Limb (tissue), 2 donors: ENCODE results near the gene SEZ6L.

Source experiments
- DNase-seq, 2 donors: peaks; one replicate each; pipeline ENCODE4 v3.0.0-alpha.2; 2016; ENCODE audit errors: extremely low spot score in 2 of 2

Gene SEZ6L

GRCh38 chr22:26169315-26170111 lies at the start of gene SEZ6L:
Gene SEZ6L, plus strand, starts transcription at chr22:26169462. Its CDS starts 208 bp downstream, at chr22:26169670.
- DNase-seq: peak; percentile 13 to 68

GRCh38 chr22:26122920-26123468 lies 46.3 kb upstream of the SEZ6L start:
- no peak for DNase-seq

DNA sequence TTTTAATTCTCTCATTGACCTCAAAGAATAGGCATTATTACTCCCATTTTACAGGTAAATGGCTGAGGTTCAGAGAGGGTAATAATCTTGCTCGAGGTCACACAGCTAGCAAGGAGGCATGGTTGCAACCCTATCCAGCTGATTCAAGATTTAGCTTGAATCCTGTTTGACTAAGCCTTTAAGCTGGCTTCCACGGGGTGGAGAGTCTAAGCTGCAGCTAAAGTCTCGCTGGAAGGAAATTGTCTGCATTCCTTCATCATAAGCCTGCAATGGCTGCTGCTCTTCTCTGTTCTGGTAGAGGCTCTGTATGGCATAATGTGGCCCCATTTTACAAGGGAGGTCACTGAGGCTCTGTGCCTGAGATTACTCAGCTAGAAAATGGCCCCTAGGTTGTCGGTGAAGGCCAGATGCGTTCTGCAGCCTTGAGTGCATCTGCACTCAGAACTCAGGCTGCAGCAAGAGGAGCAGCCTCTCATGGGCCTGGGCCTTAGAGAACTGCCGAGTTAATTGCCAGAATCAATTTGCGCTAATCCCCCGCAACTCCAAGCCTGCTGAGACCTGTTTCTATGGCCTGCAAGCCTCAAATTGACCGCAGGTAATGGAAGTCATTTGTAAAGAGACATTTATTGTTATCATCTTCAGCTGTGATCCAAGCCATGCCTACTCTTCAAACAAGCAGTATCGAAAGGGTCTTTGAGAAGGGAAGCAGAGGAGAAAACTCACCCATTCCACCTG lies 44.1 kb upstream of the SEZ6L start:
- DNase-seq: no peak

DNA sequence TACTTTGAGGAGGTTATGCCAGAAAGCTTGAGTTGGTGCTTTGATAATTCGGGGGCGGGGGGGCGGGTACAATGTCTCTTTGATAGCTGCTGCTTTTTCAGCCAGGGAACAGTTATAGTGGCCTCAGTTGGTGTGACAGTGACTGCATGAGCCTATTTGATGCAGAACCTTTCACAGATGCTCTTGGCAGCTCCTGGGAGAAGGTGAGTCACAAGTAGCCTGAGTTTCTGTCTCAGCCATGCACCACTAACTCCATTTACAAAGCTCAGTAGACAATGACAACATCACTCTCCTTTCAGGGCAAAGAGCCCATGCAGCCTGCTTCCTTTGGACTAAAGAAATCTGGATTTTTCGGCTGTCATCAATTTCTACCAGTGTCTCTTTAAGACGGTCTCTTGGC lies 42.1 kb upstream of the SEZ6L start:
- no peak for DNase-seq

DNA sequence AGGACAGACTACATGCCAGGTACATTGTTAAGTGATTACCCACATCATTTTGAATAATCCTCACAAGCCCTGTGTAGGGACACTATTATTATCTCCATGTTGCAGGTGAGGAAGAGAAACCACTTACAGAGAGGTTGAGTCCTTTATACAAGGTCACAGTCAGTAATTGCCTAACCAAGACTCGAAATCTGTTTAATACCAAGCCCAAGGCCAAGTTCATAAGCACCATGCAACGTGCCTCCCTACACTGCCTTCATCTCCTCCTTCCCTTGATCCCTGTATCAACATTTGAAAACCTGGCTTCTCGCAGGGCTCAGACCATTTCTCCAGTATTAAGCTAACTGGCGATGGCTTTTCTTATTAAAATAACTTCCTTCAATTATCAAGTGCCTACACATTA lies 41.7 kb upstream of the SEZ6L start:
- DNase-seq: no peak

DNA sequence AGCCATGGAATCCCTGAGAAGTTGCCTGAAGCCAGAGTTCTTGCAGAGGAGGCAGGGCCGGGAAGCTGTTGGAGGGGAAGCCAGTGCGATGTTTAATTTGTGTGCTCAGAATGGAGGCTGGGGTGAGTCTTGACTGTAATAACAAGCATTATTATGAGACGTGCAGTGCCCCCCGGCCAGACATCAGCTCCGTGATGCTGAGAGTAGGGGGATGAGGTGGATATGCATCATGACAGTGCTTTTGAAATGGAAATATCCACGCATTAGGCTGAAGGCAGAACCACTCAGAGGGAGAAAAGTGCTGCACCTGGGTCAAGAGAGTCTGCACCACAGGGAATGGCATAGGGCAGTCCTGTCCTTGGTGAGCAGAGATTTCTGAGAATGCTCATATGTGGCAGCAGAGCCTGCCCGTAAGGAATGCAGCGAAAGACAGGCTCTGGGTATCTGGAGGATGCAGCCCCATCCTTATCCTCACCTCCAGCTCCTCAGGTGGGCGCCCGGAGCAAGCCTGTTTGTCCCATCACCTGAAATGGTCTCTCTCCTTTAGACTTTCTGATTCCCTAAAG lies 37.6 kb upstream of the SEZ6L start:
- no peak for DNase-seq

- DNase-seq: no peak
These were observed 34.5 kb upstream of the SEZ6L start for GRCh38 chr22:26134654-26135330.

GRCh38 chr22:26135806-26136205 lies 33.5 kb upstream of the SEZ6L start:
- DNase-seq: no peak

- peak in 1 of 2 donors; percentile 38 for DNase-seq
These were observed 30.0 kb upstream of the SEZ6L start for GRCh38 chr22:26139310-26139709.

DNA sequence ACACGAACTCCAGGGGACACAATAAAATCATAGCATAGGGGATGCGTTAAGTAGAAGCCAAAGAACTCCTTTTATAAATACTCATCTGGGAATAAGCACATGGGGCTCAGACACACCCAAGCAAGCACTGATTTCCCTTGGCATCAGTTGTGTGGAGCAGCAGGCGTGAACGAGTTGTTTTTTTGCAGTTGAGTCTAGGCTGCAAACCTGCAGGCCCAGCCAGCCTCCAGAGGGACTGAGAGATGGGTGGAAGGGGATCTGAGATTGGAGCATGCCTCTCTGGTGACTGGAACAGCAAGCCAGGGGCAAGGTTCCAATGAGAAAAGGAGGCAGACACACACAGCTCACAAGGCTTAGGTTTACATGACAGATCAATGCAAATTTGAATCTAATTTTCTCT lies 27.4 kb upstream of the SEZ6L start:
- DNase-seq: no peak

DNA sequence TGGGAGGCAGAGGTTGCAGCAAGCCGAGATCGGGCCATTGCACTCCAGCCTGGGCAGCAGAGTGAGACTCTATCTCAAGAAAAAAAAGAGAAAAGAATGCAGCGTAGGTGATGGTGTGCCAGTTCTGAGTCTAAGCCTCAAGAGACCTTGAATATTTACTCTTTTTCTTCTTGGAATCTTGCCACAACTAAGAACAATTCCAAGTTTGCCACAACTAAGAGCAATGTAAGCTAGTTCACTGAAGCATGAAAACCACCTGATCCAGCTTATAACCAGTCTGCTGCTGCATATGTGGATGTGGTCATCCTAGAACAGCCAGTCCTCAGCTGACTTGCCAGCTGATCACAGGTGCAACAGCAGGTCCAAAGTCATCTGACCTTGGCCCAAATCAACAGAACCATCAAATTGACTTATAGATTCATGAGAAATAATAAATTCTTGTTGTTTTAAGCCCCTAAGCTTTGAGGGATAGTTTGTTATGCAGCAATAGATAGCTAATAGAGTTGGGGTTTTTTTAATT lies 25.4 kb upstream of the SEZ6L start:
- no peak for DNase-seq

DNA sequence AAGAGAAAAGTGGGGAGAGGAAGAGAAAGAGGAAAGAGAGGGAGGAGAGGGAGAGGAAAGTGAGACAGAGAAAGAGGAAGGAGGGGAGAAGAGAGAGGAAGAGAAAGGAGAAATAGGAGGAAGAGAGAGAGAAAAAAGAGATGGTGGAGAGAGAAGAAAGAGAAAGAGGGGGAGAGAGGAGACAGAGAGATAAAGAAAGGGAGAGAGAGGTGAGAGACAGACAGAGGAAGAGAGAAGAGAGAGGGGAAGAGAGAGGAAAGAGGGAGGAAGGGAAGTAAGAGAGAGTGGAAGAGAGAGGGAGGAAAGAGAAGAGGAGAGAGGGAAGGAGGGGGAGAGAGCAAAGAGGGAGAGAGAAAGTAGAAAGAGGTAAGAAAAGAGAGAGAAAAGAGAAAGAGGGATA lies 9.4 kb upstream of the SEZ6L start:
- no peak for DNase-seq

DNA sequence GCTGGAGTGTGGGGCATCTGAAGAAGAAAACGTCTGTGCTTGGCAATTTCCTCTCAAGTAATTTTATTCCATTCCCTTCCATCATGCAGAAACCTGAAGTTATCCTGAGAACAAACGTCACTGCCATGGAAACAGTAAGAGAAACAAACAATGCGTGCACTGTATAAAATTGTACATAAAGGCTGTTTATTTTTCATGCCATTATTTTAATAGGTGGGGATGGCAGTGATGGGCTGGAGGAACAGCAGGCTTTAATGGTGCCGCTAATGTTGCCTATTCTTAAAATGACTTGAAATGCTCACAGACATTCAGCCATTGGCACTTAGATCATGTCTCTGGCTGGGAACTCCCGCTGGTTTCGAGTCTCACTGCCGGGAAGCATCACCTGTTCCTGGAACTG lies 7.5 kb upstream of the SEZ6L start:
- no peak for DNase-seq

DNA sequence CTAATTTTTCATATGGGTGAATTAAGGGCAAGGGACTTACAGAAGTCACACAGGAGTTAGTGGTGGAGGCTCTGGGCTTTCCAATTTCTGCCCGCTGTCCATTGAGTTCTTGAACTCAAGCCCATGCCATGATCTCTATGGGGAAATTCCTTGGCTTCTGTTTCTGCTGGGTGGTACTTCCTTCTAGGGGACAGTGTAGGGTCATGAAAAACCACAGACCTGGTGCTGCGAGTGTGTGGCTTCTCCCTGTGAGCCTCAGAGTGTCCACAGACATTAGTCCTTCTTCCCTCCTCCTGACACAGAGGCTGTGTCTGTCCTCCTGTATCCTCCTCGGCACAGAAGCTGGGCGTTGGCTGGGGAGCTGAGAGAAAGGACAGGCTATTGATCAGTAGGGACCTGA lies 6.3 kb upstream of the SEZ6L start:
- no peak for DNase-seq

DNA sequence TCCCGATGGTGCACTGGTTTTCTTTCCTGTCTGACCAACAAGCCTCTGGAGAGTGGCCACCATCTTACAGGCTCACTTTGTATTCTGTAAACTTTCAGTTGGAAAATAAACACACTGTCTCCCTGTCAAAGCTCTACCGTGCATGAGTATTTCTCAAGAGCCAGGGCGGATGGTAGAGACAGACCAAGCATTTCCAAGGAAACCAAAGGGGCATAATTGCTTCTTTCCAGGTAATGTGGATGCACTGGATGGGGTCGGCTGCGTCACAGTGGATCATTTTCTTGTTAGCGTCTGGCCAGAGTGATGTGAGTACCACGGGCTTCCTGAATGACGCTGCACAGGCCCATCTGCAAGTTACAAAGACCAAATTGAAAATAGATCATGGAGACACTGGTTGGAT lies 5.1 kb upstream of the SEZ6L start:
- DNase-seq: no peak

GRCh38 chr22:26168330-26168851 lies 871 bp upstream of the SEZ6L start:
- DNase-seq: no peak

DNA sequence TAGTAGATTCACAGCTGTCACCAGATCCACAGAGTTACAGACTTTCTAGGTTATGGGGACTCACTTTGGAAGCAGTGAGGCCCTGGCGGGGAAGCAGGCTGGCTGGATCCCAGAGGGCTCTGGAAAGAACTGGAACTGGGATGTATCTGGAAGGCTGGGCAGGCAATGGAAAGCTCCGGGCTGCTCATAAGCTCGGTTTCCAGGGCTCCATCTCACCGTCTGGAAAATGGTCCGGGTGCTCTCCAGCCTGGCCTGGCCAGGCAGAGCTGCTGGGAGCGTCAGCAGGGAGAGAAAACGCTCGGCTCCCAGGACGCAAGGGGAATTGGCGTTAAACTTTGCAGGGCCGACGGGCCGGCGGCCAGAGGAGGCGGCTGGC lies 335 bp upstream of the SEZ6L start:
- peak in 1 of 2 donors; percentile 58 for DNase-seq

DNA sequence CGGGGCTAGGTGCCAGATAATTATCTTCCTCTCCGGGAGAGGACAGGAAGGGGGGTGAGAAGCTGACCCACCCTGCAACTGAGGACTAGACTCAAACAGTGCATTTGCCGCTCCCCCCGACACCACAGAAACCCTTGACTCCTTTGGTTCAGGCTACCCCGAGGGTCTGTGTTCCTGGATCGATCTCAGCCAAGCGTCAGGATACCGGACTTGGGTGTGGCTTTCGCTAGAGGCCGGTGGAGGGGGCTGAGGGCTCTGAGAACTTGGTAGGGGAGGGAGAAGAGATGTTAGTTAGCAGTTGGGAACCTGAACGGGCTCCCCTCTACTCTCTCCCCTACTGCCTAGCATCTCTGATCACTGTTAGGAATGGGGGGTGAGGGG lies 840 bp downstream of the SEZ6L start:
- DNase-seq: no peak

DNA sequence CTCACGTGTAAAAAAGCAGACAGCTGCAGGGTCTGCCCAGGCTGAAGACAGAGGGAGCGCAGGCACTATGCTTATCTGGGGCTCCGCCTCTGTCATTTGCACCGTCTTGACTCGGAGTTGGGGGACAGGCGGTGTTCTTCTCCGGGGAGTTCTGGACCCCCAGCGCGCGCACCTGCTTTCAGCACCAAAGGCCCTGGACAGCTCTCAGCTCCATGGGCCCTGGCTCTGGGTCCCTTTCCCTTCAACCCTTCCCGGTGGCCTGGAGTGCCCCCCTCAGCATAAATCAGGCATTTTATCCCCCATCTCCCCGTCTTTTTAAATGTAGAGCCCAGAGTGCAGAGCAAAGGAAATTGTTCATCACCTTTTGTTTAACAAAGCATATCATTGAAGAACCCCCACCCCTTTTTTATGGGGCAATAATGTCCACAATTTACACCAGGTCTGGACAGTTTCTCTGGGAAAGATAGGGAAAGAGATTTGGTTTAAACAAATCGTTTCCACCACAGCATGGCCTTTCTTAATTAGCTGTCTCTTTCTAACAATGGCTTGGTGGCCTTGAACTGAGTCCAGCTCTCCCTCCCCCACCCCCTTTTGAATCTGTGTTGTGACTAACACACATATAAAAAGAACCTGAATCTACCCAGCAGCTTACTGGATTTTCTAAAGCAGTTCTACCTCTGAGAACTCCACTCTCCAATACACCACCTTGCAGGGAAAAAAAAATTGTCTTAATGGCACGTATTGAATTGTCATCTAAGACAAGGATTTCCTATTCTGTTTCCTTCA lies 1.7 kb downstream of the SEZ6L start:
- peak; percentile 1 to 70 for DNase-seq

GRCh38 chr22:26172389-26172990 lies 3.2 kb downstream of the SEZ6L start:
- DNase-seq: peak in 1 of 2 donors; percentile 51
